CD4-positive, alpha-beta T cell treated with Interleukin-2 at 100 ng/mL for 4 hours (primary cell): ENCODE measurements around the gene OR6B3.
A peak's percentile ranks its signal among the peaks of the same experiment; 100 is the strongest.
"Not testable (repeated sequence)": the region's sequence is repeated elsewhere in the genome, so short reads cannot be mapped to it uniquely, and the experiment has no call there.

Experiments
- DNase-seq: peaks from one replicate; pipeline ENCODE4 v3.0.0-alpha.2; 2020; ENCODE audit warnings: low spot score

OR6B3 gene

GRCh38 chr2:240053173-240054155 lies at the start of gene OR6B3:
Gene OR6B3, minus strand, starts transcription at chr2:240053521.
- no peak for DNase-seq

GRCh38 chr2:240098349-240098748 lies 45.0 kb upstream of the OR6B3 start:
- DNase-seq = no peak

- no peak for DNase-seq
Measured at GRCh38 chr2:240095556-240096523, 42.5 kb upstream of the OR6B3 start.

GRCh38 chr2:240089306-240089705 lies 36.0 kb upstream of the OR6B3 start:
- no peak for DNase-seq

GRCh38 chr2:240086563-240086962 lies 33.2 kb upstream of the OR6B3 start:
- DNase-seq = no peak

GRCh38 chr2:240078631-240079030 lies 25.3 kb upstream of the OR6B3 start:
- DNase-seq = no peak

DNA sequence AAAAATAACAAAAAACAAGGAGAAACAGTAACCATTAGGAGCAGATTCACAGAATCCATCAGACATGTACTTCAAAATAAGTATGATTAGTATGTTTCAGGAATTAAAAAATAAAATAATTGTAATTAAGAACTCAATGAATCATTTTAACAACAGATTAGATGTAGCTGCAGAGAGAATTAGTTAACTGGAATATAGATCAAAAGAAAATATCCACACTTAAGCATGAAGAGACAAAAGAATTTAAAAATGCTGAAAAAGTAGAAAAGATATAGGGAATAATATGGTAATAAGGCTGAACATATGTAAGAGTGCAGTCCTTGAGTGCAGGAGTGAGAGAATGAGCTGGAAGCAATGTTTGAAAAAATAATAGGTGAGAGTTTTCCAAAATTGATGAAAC lies 24.1 kb upstream of the OR6B3 start:
- no peak for DNase-seq

GRCh38 chr2:240074545-240074944 lies 21.2 kb upstream of the OR6B3 start:
- DNase-seq = no peak

DNA sequence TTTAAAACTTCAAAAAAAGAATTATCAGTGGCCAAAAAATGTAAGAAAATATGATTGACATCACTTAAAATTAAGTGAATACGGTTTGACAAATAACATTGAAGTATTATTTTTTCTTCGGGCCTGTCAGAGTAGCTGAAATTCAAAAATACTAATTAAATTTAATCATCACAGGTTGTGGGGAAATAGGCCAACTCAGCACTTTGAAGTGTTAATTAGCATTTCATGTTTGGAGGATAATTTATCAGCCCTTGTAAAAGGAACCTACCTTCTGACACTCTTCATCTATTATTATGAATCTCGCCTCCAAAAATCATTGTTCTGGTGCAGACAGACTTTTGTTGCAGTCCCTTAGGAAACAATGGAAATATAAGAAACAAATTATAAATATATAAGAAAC lies 17.6 kb upstream of the OR6B3 start:
- no peak for DNase-seq

DNA sequence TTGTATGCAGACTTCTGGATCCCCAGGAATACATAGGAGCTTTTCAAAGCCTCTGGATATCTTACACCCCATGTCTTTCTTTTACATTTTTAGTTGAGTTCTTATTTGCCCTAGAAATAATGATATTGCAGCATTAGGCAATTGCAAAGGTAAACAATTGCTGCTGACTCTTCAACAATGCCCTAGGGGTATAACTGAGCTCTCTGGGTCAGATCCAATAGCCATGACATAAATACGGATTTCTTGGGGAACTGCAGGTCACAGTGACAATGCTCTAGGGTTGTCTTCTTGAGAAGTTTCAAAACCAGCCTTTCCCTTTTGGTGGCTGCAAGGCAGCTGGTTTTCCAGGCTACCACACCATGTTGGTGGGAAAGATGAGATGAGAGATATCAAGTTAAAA lies 16.5 kb upstream of the OR6B3 start:
- DNase-seq = no peak

GRCh38 chr2:240068193-240068592 lies 14.9 kb upstream of the OR6B3 start:
- no peak for DNase-seq

DNA sequence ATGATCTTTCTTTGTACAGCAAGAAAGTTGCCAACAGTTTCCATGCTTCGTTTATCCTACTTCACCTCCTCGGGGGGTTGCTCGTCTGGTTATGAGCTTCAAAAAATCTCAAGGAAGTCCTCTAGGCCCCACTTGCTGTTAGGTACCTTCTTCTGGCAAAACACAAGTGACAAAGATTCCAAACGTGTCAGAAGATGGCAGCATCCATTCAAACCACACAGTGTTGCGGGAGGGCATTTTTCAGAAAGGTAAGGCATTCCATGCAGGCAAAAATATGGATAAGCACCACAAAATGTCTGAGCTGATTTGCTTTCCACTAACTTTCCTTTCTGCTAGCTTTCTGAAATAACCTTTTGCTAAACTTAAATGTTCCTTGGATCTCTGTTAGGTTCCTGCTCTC lies 13.2 kb upstream of the OR6B3 start:
- DNase-seq = no peak

DNA sequence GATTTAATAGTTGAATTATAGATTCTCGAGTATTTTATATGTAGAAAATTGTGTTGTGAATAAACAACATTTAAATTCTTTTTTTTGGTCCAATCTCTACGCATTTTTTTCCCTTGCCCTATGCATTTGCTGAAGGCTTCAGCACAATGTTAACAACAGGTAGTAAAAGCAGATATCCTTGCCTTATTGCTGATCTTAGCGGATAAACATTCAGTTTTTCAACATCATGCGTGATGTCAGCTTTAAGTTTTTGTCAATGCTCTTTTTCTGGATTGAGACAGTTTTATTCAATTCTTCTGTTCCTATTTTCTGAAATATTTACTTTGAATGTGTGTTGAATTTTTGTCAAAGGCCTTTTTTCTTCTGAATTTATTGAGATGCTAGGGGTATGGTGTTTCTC lies 11.6 kb upstream of the OR6B3 start:
- no peak for DNase-seq

DNA sequence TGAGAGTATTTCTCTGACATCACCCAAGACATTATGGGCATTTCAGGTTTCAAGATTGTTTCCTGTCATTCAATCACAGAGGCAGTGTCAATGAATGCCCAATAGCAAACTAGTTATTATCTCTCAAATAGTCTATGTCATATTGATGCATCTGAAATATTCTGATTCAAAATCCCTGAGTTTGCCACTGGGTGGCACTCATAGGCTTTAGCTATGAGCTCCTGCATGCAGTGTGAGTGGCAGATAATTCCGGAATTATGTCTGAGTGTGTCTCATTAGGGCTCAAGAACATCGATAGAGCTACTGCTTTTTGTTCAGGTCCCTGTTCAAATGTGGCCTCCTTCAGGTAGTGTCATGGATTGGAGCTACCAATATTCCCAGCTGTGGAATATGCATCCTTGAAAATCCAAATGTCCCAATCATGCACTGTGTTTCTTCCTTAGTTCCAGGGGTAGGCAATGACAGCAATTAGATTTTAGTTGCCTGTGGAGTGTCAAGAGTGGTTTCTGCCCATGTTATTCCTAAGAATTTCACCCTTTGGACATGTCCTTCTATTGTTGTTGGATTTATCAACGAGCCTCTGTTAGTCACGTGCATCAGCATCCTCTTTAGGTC lies 7.8 kb upstream of the OR6B3 start:
- peak; percentile 59 for DNase-seq

DNA sequence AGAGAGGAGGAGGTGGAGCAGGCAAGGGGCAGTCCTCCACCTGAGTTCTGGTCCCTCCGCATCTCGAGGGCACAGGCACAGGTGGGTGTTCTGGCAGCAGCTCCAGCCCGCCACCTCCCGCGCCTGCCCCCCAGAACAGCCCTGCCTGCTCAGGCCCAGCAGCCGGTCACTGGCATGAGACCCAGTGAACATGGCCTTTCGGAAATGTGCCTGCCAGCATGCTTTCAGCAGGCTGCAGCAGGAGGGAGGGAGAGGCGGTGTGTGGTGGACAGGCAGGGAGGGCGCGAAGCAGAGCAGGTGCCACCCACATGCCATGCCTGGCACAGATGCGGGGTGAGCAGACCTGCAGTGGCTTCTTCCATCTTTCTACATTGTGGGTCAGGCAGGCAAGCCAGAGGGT lies 3.4 kb upstream of the OR6B3 start:
- no peak for DNase-seq

GRCh38 chr2:240055177-240055917 lies 2.0 kb upstream of the OR6B3 start:
- no peak for DNase-seq

DNA sequence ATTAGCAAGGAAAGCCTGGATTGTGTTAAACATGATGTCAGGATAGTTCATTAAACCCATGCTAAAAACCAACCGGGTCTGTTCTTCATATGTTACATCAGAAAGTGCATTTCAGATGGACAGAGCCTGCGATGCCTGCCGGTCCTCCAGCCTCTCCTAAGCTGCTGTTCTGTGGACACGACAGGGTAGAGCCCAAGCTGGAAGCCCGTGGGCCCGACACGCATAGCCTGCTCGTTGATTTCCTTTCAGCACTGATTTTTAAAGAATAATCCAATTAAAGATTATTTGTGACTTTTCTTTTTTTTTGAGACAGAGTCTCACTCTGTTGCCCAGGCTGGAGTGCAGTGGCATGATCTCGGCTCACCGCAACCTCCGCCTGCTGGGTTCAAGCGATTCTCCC lies 797 bp downstream of the OR6B3 start:
- no peak for DNase-seq

GRCh38 chr2:240051697-240052096 lies 1.6 kb downstream of the OR6B3 start:
- DNase-seq = no peak

DNA sequence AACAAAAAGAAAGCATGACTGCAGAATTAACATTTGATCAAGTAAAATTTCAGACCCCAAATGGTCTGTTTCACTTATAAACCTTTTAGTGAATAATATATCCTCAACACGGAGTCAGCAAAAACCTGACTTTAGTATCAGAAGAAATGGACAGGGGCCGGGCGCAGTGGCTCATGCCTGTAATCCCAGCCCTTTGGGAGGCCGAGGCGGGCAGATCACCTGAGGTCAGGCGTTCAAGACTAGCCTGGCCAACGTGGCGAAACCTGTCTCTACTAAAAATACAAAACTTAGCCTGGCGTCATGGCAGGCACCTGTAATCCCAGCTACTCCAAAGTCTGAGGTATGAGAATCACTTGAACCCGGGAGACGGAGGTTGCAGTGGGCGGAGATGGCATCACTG lies 3.0 kb downstream of the OR6B3 start:
- no peak for DNase-seq

DNA sequence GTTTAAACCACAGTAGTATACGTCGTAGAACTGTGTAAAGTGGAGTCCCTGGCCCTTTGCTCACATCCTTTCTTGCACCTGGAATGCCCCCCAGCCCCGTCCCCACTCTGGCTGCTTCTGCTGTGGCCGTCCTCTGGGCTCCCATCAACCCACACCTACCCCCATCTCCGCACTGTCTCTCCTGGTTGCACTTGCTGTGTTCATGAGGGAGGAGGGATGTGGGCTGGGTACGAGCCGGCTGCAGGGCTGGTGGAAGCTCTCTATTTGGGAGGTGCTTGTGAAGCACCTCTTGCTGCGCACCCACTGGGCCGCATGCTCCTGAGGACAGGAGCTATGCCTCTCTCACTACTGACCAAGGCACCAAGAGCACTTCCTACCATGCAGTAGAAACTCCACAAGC lies 5.1 kb downstream of the OR6B3 start:
- no peak for DNase-seq

- DNase-seq = no peak
Measured at GRCh38 chr2:240045098-240045497, 8.2 kb downstream of the OR6B3 start.

DNA sequence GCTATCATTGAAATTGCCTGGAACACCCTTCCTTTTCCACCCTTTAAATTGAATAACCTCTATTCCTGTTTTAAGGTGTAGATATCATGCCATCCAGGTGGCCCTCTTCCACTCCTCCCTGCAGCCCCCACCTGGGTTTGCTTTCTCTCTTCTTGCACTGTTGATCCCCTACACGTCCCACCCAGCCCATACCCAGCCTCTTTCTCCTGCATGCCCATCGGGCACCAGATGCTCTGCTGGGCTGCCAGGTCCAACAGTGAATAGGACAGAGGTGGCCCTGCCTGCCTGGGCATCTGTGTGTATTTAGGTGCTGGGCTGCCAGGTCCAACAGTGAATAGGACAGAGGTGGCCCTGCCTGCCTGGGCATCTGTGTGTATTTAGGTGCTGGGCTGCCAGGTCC lies 9.2 kb downstream of the OR6B3 start:
- not testable (repeated sequence) for DNase-seq
